22Rv1 (cell line): ENCODE measurements around the gene TROAP.

Experiments used
- CTCF ChIP-seq: fragments of 450-650 bp; IDR thresholded peaks from 2 replicates; pipeline ENCODE4 v1.5.1; 2017; ENCODE audit warnings: mild to moderate bottlenecking
- ZFX ChIP-seq: fragments of 450-650 bp; IDR thresholded peaks from 2 replicates; pipeline ENCODE4 v1.6.1; 2017; ENCODE audit warnings: antibody characterized with exemption, borderline replicate concordance

- TF ChIP-seq CTCF (no peak), ZFX (no peak)
These were observed 45.2 kb downstream of the TROAP start for GRCh38 chr12:49368240-49368600.
